ENCODE results near the gene PSEN1.

The PSEN1 gene

GRCh38 chr14:73241481-73242165 lies 105.3 kb downstream of the PSEN1 start:
- FAIRE-seq: no peak

GRCh38 chr14:73242357-73242901 lies 106.1 kb downstream of the PSEN1 start:
- no peak for FAIRE-seq

GRCh38 chr14:73243341-73243740 lies 107.0 kb downstream of the PSEN1 start:
- no peak for FAIRE-seq

GRCh38 chr14:73243748-73244147 lies 107.4 kb downstream of the PSEN1 start:
- FAIRE-seq: no peak

- no peak for FAIRE-seq
Measured at GRCh38 chr14:73244541-73245290, 108.4 kb downstream of the PSEN1 start.

GRCh38 chr14:73245480-73246325 lies 109.4 kb downstream of the PSEN1 start:
- no peak for FAIRE-seq

- FAIRE-seq: no peak
Measured at GRCh38 chr14:73246387-73247150, 110.3 kb downstream of the PSEN1 start.

- no peak for FAIRE-seq
Measured at GRCh38 chr14:73248108-73248868, 112.0 kb downstream of the PSEN1 start.

GRCh38 chr14:73249108-73249507 lies 112.8 kb downstream of the PSEN1 start:
- no peak for FAIRE-seq

- FAIRE-seq: no peak
Measured at GRCh38 chr14:73249564-73250316, 113.4 kb downstream of the PSEN1 start.

- FAIRE-seq: no peak
Measured at GRCh38 chr14:73250317-73250713, 114.0 kb downstream of the PSEN1 start.

- no peak for FAIRE-seq
Measured at GRCh38 chr14:73250781-73251500, 114.6 kb downstream of the PSEN1 start.

GRCh38 chr14:73251516-73252215 lies 115.4 kb downstream of the PSEN1 start:
- no peak for FAIRE-seq

- FAIRE-seq: no peak
Measured at GRCh38 chr14:73252491-73253322, 116.4 kb downstream of the PSEN1 start.

GRCh38 chr14:73253323-73253610 lies 117.0 kb downstream of the PSEN1 start:
- FAIRE-seq: no peak

- no peak for FAIRE-seq
Measured at GRCh38 chr14:73253721-73254120, 117.4 kb downstream of the PSEN1 start.

- FAIRE-seq: no peak
Measured at GRCh38 chr14:73254247-73255004, 118.1 kb downstream of the PSEN1 start.

- FAIRE-seq: no peak
Measured at GRCh38 chr14:73255005-73255400, 118.7 kb downstream of the PSEN1 start.
